H1 (cell line): ENCODE data around the gene TNS1. TPM values are rescaled to one million over a fixed set of nuclear protein-coding genes. Genes with fewer than 3 reads are reported as not detected.
A peak's percentile ranks its signal among the peaks of the same experiment; 100 is the strongest.

ENCODE experiments used
- CTCF ChIA-PET: fragments of 300-600 bp; sonication (Branson Sonifier 250); formaldehyde crosslinking; loops from one replicate; lab custom pipeline; 2021; ENCODE audit not compliant: partially characterized antibody; lab: Charles Lee
- POLR2A ChIA-PET: fragments of 300-600 bp; sonication (Branson Sonifier 250); formaldehyde crosslinking; loops from one replicate; lab custom pipeline; 2021; ENCODE audit warnings: inconsistent platforms; ENCODE audit not compliant: partially characterized antibody; lab: Charles Lee
- DNase-seq, 2 experiments: peaks; one replicate each; pipeline versions ENCODE4 v3.0.0 to v3.0.0-alpha.2; 2010 to 2022; ENCODE audit warnings: low spot score in 2 of 2, low read depth in 1 of 2, mixed read lengths in 1 of 2
- FAIRE-seq: peaks from 2 replicates; lab custom pipeline; 2011; peaks lifted over from hg19 to GRCh38; lab: Jason Lieb, UNC
- H2AFZ ChIP-seq: 2 replicates; pipeline ENCODE4 v1.8.1; 2012; ENCODE audit warnings: low read length, inconsistent platforms
- H2AK5ac ChIP-seq: 2 replicates; pipeline ENCODE4 v1.6.1; 2013; ENCODE audit warnings: low read depth, low read length
- H2BK120ac ChIP-seq: replicated peaks from 2 replicates; pipeline ENCODE3; 2013; ENCODE audit warnings: low read depth, low read length, inconsistent platforms
- H2BK12ac ChIP-seq: 2 replicates; pipeline ENCODE4 v1.6.1; 2013; ENCODE audit warnings: low read depth, low read length
- H2BK15ac ChIP-seq: 2 replicates; pipeline ENCODE4 v1.6.1; 2013; ENCODE audit warnings: low read length
- H2BK20ac ChIP-seq: 2 replicates; pipeline ENCODE4 v1.6.1; 2013; ENCODE audit warnings: low read length
- H2BK5ac ChIP-seq: 2 replicates; pipeline ENCODE4 v1.6.1; 2013; ENCODE audit warnings: low read depth, low read length
- H3K14ac ChIP-seq: 2 replicates; pipeline ENCODE4 v1.6.1; 2013; ENCODE audit warnings: inconsistent platforms; ENCODE audit not compliant: insufficient read length
- H3K18ac ChIP-seq: 2 replicates; pipeline ENCODE4 v1.6.1; 2013; ENCODE audit warnings: low read length; ENCODE audit errors: extremely low read depth
- H3K23ac ChIP-seq: 2 replicates; pipeline ENCODE4 v1.6.1; 2013; ENCODE audit warnings: inconsistent platforms; ENCODE audit not compliant: insufficient read length
- H3K23me2 ChIP-seq: 2 replicates; pipeline ENCODE4 v1.6.1; 2013; ENCODE audit warnings: low read depth, low read length
- H3K27ac ChIP-seq: 2 replicates; pipeline ENCODE4 v1.6.1; 2011; ENCODE audit warnings: low read depth, low read length, inconsistent platforms
- H3K27me3 ChIP-seq, 4 experiments: replicated peaks in 1 of 4; 1 replicate in 1 of 4; 2 replicates in 3 of 4; pipeline versions ENCODE4 v1.6.1 to v1.8.1; 2011 to 2013; ENCODE audit warnings: low read length in 3 of 4, mild to moderate bottlenecking in 3 of 4, inconsistent platforms in 2 of 4, mixed read lengths in 2 of 4, moderate library complexity in 1 of 4; ENCODE audit not compliant: control insufficient read depth in 3 of 4, insufficient read depth in 3 of 4; ENCODE audit errors: extremely low read depth in 1 of 4
- H3K36me3 ChIP-seq, 4 experiments: 2 replicates each; pipeline versions ENCODE4 v1.6.1 to v1.8.1; 2011 to 2013; ENCODE audit warnings: mild to moderate bottlenecking in 4 of 4, low read length in 3 of 4, moderate library complexity in 2 of 4, control low read depth in 1 of 4, inconsistent platforms in 1 of 4; ENCODE audit not compliant: insufficient read depth in 4 of 4, control insufficient read depth in 2 of 4
- H3K4ac ChIP-seq: replicated peaks from 2 replicates; pipeline ENCODE3; 2013; ENCODE audit warnings: low read length, low read depth, mixed read lengths, inconsistent platforms; ENCODE audit not compliant: insufficient read length
- H3K4me1 ChIP-seq, 4 experiments: replicated peaks in 1 of 4; 1 replicate in 1 of 4; 2 replicates in 3 of 4; pipeline versions ENCODE4 v1.6.1 to v1.8.1; 2011 to 2013; ENCODE audit warnings: low read length in 3 of 4, inconsistent platforms in 2 of 4, mixed read lengths in 1 of 4; ENCODE audit not compliant: insufficient read depth in 4 of 4, control insufficient read depth in 3 of 4
- H3K4me2 ChIP-seq, 2 experiments: 2 replicates each; pipeline versions ENCODE4 v1.6.1 to v1.8.1; 2011 to 2013; ENCODE audit warnings: low read depth in 2 of 2, low read length in 2 of 2, control low read depth in 1 of 2, inconsistent platforms in 1 of 2, mild to moderate bottlenecking in 1 of 2; ENCODE audit not compliant: insufficient read depth in 1 of 2
- H3K4me3 ChIP-seq, 4 experiments: fragments of 200-600, 300-600 bp in 1 of 4; sonication (generic), shearing (Covaris generic), sonication (Bioruptor Twin) in 1 of 4; 2 replicates each; pipeline versions ENCODE4 v1.5.1 to v1.8.1; 2011 to 2016; ENCODE audit warnings: low read length in 4 of 4, low read depth in 3 of 4, control low read depth in 2 of 4, inconsistent platforms in 2 of 4, mild to moderate bottlenecking in 2 of 4, mixed read lengths in 1 of 4, moderate library complexity in 1 of 4; ENCODE audit not compliant: insufficient read depth in 2 of 4; ENCODE audit errors: extremely low read depth in 1 of 4
- H3K56ac ChIP-seq: replicated peaks from 2 replicates; pipeline ENCODE3; 2013; ENCODE audit warnings: low read depth, mild to moderate bottlenecking, mixed read lengths, low read length, inconsistent platforms; ENCODE audit not compliant: insufficient read length
- H3K79me1 ChIP-seq: 2 replicates; pipeline ENCODE4 v1.6.1; 2013; ENCODE audit warnings: low read depth, low read length, control low read depth
- H3K79me2 ChIP-seq, 2 experiments: 2 replicates each; pipeline versions ENCODE4 v1.6.1 to v1.8.1; 2012 to 2013; ENCODE audit warnings: low read length in 2 of 2, mild to moderate bottlenecking in 2 of 2, inconsistent platforms in 1 of 2; ENCODE audit not compliant: insufficient read depth in 2 of 2, control insufficient read depth in 1 of 2
- H3K9ac ChIP-seq, 4 experiments: replicated peaks in 1 of 4; 1 replicate in 1 of 4; 2 replicates in 3 of 4; pipeline versions ENCODE4 v1.6.1 to v1.8.1; 2011 to 2013; ENCODE audit warnings: low read depth in 3 of 4, low read length in 3 of 4, control low read depth in 2 of 4, mild to moderate bottlenecking in 2 of 4, moderate library complexity in 2 of 4, inconsistent platforms in 1 of 4; ENCODE audit errors: extremely low read depth in 1 of 4
- H3K9me3 ChIP-seq, 2 experiments: 2 replicates each; pipeline versions ENCODE4 v1.6.1 to v1.8.1; 2012 to 2013; ENCODE audit warnings: mild to moderate bottlenecking in 2 of 2, moderate library complexity in 2 of 2, control low read depth in 1 of 2, inconsistent platforms in 1 of 2, low read depth in 1 of 2, low read length in 1 of 2, mixed read lengths in 1 of 2; ENCODE audit not compliant: insufficient read depth in 2 of 2
- H4K20me1 ChIP-seq, 2 experiments: replicated peaks in 1 of 2; 2 replicates each; pipeline versions ENCODE3 to v1.8.1; 2011 to 2013; ENCODE audit warnings: inconsistent platforms in 2 of 2, low read length in 2 of 2, mild to moderate bottlenecking in 1 of 2; ENCODE audit not compliant: insufficient read depth in 2 of 2, control insufficient read depth in 1 of 2
- H4K5ac ChIP-seq: 2 replicates; pipeline ENCODE4 v1.6.1; 2013; ENCODE audit warnings: low read length, low read depth, mixed read lengths, inconsistent platforms; ENCODE audit not compliant: insufficient read length
- H4K8ac ChIP-seq: 2 replicates; pipeline ENCODE4 v1.8.0; 2013; ENCODE audit warnings: mild to moderate bottlenecking, moderate library complexity, low read length, inconsistent platforms; ENCODE audit not compliant: insufficient read depth; ENCODE audit errors: extremely low read depth
- H4K91ac ChIP-seq: replicated peaks from 2 replicates; pipeline ENCODE3; 2013; ENCODE audit warnings: low read length, mixed read lengths, inconsistent platforms; ENCODE audit not compliant: insufficient read length
- CTCF ChIP-seq, 3 experiments: IDR thresholded peaks; 1 replicate in 2 of 3; 2 replicates in 1 of 3; pipeline versions ENCODE4 v1.5.1 to v1.6.1; 2011; ENCODE audit warnings: low read length in 3 of 3, mild to moderate bottlenecking in 3 of 3, inconsistent platforms in 2 of 3, low read depth in 1 of 3, moderate library complexity in 1 of 3; ENCODE audit not compliant: insufficient read depth in 1 of 3; ENCODE audit errors: control extremely low read depth in 1 of 3
- EZH2 ChIP-seq: fragments of 200-600 bp; sonication (generic); IDR thresholded peaks from 2 replicates; pipeline ENCODE4 v1.7.1; 2012; ENCODE audit warnings: low read depth, mild to moderate bottlenecking, moderate library complexity, low read length, inconsistent platforms; ENCODE audit not compliant: severe bottlenecking
- KDM4A ChIP-seq: IDR thresholded peaks from one replicate; pipeline ENCODE4 v1.7.1; 2012; ENCODE audit warnings: low read depth, mild to moderate bottlenecking, moderate library complexity, low read length, inconsistent platforms; ENCODE audit not compliant: severe bottlenecking
- PHF8 ChIP-seq: fragments of 200-600 bp; sonication (generic); conservative IDR thresholded peaks from 2 replicates; pipeline ENCODE4 v1.7.1; 2012; ENCODE audit warnings: low read depth, mild to moderate bottlenecking, inconsistent platforms, low read length, moderate library complexity
- POLR2A ChIP-seq, 2 experiments: IDR thresholded peaks; 1 replicate in 1 of 2; 2 replicates in 1 of 2; pipeline ENCODE4 v1.6.1; 2011; ENCODE audit warnings: low read depth in 2 of 2, low read length in 2 of 2, mild to moderate bottlenecking in 2 of 2; ENCODE audit errors: control extremely low read depth in 1 of 2
- POLR2AphosphoS5 ChIP-seq: IDR thresholded peaks from 2 replicates; pipeline ENCODE4 v1.6.1; 2011; ENCODE audit warnings: low read depth, low read length
- RXRA ChIP-seq: IDR thresholded peaks from 2 replicates; pipeline ENCODE4 v1.6.1; 2011; ENCODE audit warnings: low read depth, mild to moderate bottlenecking, low read length, moderate library complexity; ENCODE audit not compliant: insufficient read depth
- SP2 ChIP-seq: IDR thresholded peaks from 2 replicates; pipeline ENCODE4 v1.6.1; 2012; ENCODE audit warnings: mild to moderate bottlenecking, low read length, inconsistent platforms
- SRF ChIP-seq: IDR thresholded peaks from 2 replicates; pipeline ENCODE4 v1.6.1; 2011; ENCODE audit warnings: mild to moderate bottlenecking, low read depth, low read length, moderate library complexity
- WGBS, 2 experiments: shearing (Covaris generic) in 1 of 2; methylation state at CpG; one replicate each; pipeline versions ENCODE4 v1.1.6 to v1.1.7; 2013 to 2015; ENCODE audit warnings: low lambda C conversion rate in 2 of 2, mixed read lengths in 2 of 2, inconsistent platforms in 1 of 2, low coverage in 1 of 2, missing lambda C conversion rate in 1 of 2; ENCODE audit not compliant: insufficient replicate concordance in 2 of 2, insufficient coverage in 1 of 2, insufficient read length in 1 of 2; ENCODE audit errors: extremely low coverage in 1 of 2, missing lambda C conversion rate in 1 of 2; 5-methylcytosine and 5-hydroxymethylcytosine counted together
- polyA plus RNA-seq, 7 experiments: library from polyadenylated mRNA; depleted of rRNA in 3 of 7; stranded (reverse) in 5 of 7; unstranded in 2 of 7; fragments of >200 nt in 5 of 7; fragments of 200-250 nt in 2 of 7; gene quantifications; 1 replicate in 5 of 7; 2 replicates in 1 of 7; 4 replicates in 1 of 7; pipeline versions ENCODE4 v1.2.1 to v1.2.3, GENCODE V29; 2011 to 2013; ENCODE audit warnings: missing spikeins in 2 of 7, mixed read lengths in 2 of 7
- total RNA-seq: library from RNA; stranded (reverse); fragmentation: NEBNext Ultra II Directional; extraction: Animal tissue kit (Norgen Biotek cat#: 25700); gene quantifications from 2 replicates; pipeline ENCODE4 v1.2.1, GENCODE V29; 2021

The TNS1 gene
- total and polyA plus RNA-seq, 2 of the 8 experiments (the other 6 are each of a cell fraction or from before 2014, with no cell fraction given) = 1.5 to 5.1 TPM

- H2AK5ac ChIP-seq = no peak overlapping the region
- no peak overlapping the region for H4K5ac ChIP-seq
- no peak overlapping the region for H2BK5ac ChIP-seq
- DNase-seq (no peak), FAIRE-seq (peak; percentile 28)
- no peaks in the 10 kb centered on the region for H3K79me1 ChIP-seq
- H4K20me1 ChIP-seq = no peaks in the 10 kb centered on the region
- no peaks in the 10 kb centered on the region for H3K79me2 ChIP-seq
- H3K4me2 ChIP-seq = no peak overlapping the region
- H3K27ac ChIP-seq = 0 out of 2 replicates have a peak overlapping the region, but pooled peaks have one; percentile 32
- no peak overlapping the region for H4K91ac ChIP-seq
- H2BK12ac ChIP-seq = no peak overlapping the region
- H3K23me2 ChIP-seq = no peaks in the 10 kb centered on the region
- no peak overlapping the region for H2BK15ac ChIP-seq
- H3K56ac ChIP-seq = no peak overlapping the region
- H3K4me3 ChIP-seq = no peak overlapping the region
- H3K27me3 ChIP-seq = no peaks in the 10 kb centered on the region
- WGBS, 2 experiments = 87% methylated on average over 3 of the region's 3 CpGs; no CpG with 5 or more reads in 1 of the 2 experiments
- H3K9me3 ChIP-seq = no peaks in the 10 kb centered on the region
- H3K18ac ChIP-seq = no peak overlapping the region
- H3K14ac ChIP-seq = no peak overlapping the region
- H3K4me1 ChIP-seq = no peaks in the 10 kb centered on the region
- no peak overlapping the region for H3K23ac ChIP-seq
- H2AFZ ChIP-seq = no peak overlapping the region
- H3K36me3 ChIP-seq = no peaks in the 10 kb centered on the region
- no peak overlapping the region for H2BK120ac ChIP-seq
- no peak overlapping the region for H4K8ac ChIP-seq
- no peak overlapping the region for H3K4ac ChIP-seq
- H2BK20ac ChIP-seq = no peak overlapping the region
- no peak for TF ChIP-seq SRF
- no peak for TF ChIP-seq KDM4A
- TF ChIP-seq POLR2A (IDR thresholded peaks at IDR 0.05; ENCODE audit: control extremely low read depth in 1 of 2, low read depth in 2 of 2, low read length in 2 of 2) = no peak
- no peak for TF ChIP-seq SP2
- TF ChIP-seq EZH2 = no peak
- no peak for TF ChIP-seq RXRA
- TF ChIP-seq POLR2AphosphoS5 = no peak
- no peak for TF ChIP-seq PHF8
- TF ChIP-seq CTCF (IDR thresholded peaks at IDR 0.05; ENCODE audit: control extremely low read depth in 1 of 3, insufficient read depth in 1 of 3, low read depth in 1 of 3, low read length in 3 of 3) = no peak
- TF ChIP-seq, all 59 proteins: peak for 0
- CTCF ChIA-PET = interaction anchor here (0.7 to 2.2 kb wide), 2 partner anchors 16 to 266 kb away, joined by 4 to 8 read pairs; no protein-coding TSS in a partner anchor
- no peak overlapping the region for H3K9ac ChIP-seq
- POLR2A ChIA-PET = no interaction called here
Measured at GRCh38 chr2:218051903-218052302, 49.1 kb upstream of the TNS1 start.
